HepG2 (cell line): Measurements from ENCODE around the gene KTN1. TPM values are rescaled to one million over a fixed set of nuclear protein-coding genes. Genes with fewer than 3 reads are reported as not detected.

Source experiments
- ADNP ChIP-seq: sonication (generic); formaldehyde crosslinking; IDR thresholded peaks from 2 replicates; pipeline ENCODE4 v1.4.0; 2020; ENCODE audit warnings: missing genetic modification reagents
- HIC2 ChIP-seq: sonication (generic); formaldehyde crosslinking; IDR thresholded peaks from 2 replicates; pipeline ENCODE4 v1.9.0; 2022; ENCODE audit warnings: low read depth, missing genetic modification reagents
- ISL2 ChIP-seq: sonication (generic); formaldehyde crosslinking; IDR thresholded peaks from 2 replicates; pipeline ENCODE4 v1.5.0; 2020; ENCODE audit warnings: missing genetic modification reagents
- MTERF4 ChIP-seq: sonication (generic); formaldehyde crosslinking; IDR thresholded peaks from 2 replicates; pipeline ENCODE4 v1.8.0; 2023; ENCODE audit warnings: mild to moderate bottlenecking, missing genetic modification reagents
- MTF2 ChIP-seq: sonication (generic); formaldehyde crosslinking; IDR thresholded peaks from 2 replicates; pipeline ENCODE4 v1.5.0; 2020; ENCODE audit warnings: missing genetic modification reagents, borderline replicate concordance
- MXD4 ChIP-seq: IDR thresholded peaks from 2 replicates; pipeline ENCODE4 v1.6.1; 2016; ENCODE audit warnings: mild to moderate bottlenecking, missing biosample characterization, missing genetic modification reagents
- PPARG ChIP-seq: conservative IDR thresholded peaks from 2 replicates; pipeline ENCODE4 v1.6.1; 2016; ENCODE audit warnings: missing biosample characterization, missing genetic modification reagents
- REPIN1 ChIP-seq: sonication (generic); formaldehyde crosslinking; IDR thresholded peaks from 2 replicates; pipeline ENCODE4 v1.8.0; 2022; ENCODE audit warnings: missing genetic modification reagents, low read depth, mild to moderate bottlenecking, borderline replicate concordance
- RFX5 ChIP-seq: IDR thresholded peaks from 2 replicates; pipeline ENCODE4 v1.6.1; 2011; ENCODE audit warnings: low read depth, low read length, improper control_type of control experiment
- SMARCC2 ChIP-seq: fragments of 450-650 bp; IDR thresholded peaks from 2 replicates; pipeline ENCODE4 v1.6.1; 2017; ENCODE audit warnings: antibody characterized with exemption, mild to moderate bottlenecking
- THRA ChIP-seq: sonication (generic); formaldehyde crosslinking; IDR thresholded peaks from 2 replicates; pipeline ENCODE4 v1.4.0; 2020; ENCODE audit warnings: missing genetic modification reagents, borderline replicate concordance
- YEATS4 ChIP-seq: sonication (generic); formaldehyde crosslinking; IDR thresholded peaks from 2 replicates; pipeline ENCODE4 v1.4.0; 2020; ENCODE audit warnings: missing genetic modification reagents, borderline replicate concordance
- ZFP36 ChIP-seq: fragments of 150-350 bp; IDR thresholded peaks from 2 replicates; pipeline ENCODE4 v1.6.1; 2018; ENCODE audit warnings: borderline replicate concordance, low read length, low read depth; ENCODE audit not compliant: partially characterized antibody
- ZIK1 ChIP-seq: sonication (generic); formaldehyde crosslinking; IDR thresholded peaks from 2 replicates; pipeline ENCODE4 v1.5.0; 2020; ENCODE audit warnings: mild to moderate bottlenecking, low read depth, missing genetic modification reagents, borderline replicate concordance
- ZKSCAN8 ChIP-seq: IDR thresholded peaks from 2 replicates; pipeline ENCODE4 v1.6.1; 2016; ENCODE audit warnings: borderline replicate concordance, missing genetic modification reagents, missing compliant biosample characterization
- ZNF12 ChIP-seq: sonication (generic); formaldehyde crosslinking; IDR thresholded peaks from 2 replicates; pipeline ENCODE4 v1.5.0; 2020; ENCODE audit warnings: missing genetic modification reagents
- ZNF138 ChIP-seq: sonication (generic); formaldehyde crosslinking; IDR thresholded peaks from 2 replicates; pipeline ENCODE4 v1.5.0; 2020; ENCODE audit warnings: mild to moderate bottlenecking, low read depth, missing genetic modification reagents
- ZNF296 ChIP-seq: sonication (generic); formaldehyde crosslinking; conservative IDR thresholded peaks from 2 replicates; pipeline ENCODE4 v1.5.0; 2020; ENCODE audit warnings: mild to moderate bottlenecking, missing genetic modification reagents
- ZNF329 ChIP-seq: sonication (generic); formaldehyde crosslinking; IDR thresholded peaks from 2 replicates; pipeline ENCODE4 v1.9.0; 2021; ENCODE audit warnings: low read depth, mild to moderate bottlenecking, missing genetic modification reagents
- ZNF446 ChIP-seq: sonication (generic); formaldehyde crosslinking; IDR thresholded peaks from 2 replicates; pipeline ENCODE4 v1.5.0; 2020; ENCODE audit warnings: mild to moderate bottlenecking, missing genetic modification reagents
- ZNF549 ChIP-seq: sonication (generic); formaldehyde crosslinking; IDR thresholded peaks from 2 replicates; pipeline ENCODE4 v1.5.0; 2020; ENCODE audit warnings: missing genetic modification reagents
- ZNF567 ChIP-seq: sonication (generic); formaldehyde crosslinking; IDR thresholded peaks from 2 replicates; pipeline ENCODE4 v1.8.1; 2023; ENCODE audit warnings: mild to moderate bottlenecking, missing genetic modification reagents, borderline replicate concordance
- ZNF576 ChIP-seq: sonication (generic); formaldehyde crosslinking; IDR thresholded peaks from 2 replicates; pipeline ENCODE4 v1.4.0; 2020; ENCODE audit warnings: mild to moderate bottlenecking, missing genetic modification reagents
- ZNF597 ChIP-seq: sonication (generic); formaldehyde crosslinking; IDR thresholded peaks from 2 replicates; pipeline ENCODE4 v1.5.0; 2020; ENCODE audit warnings: missing genetic modification reagents
- ZNF780A ChIP-seq: sonication (generic); formaldehyde crosslinking; IDR thresholded peaks from 2 replicates; pipeline ENCODE4 v1.8.0; 2022; ENCODE audit warnings: mild to moderate bottlenecking, missing genetic modification reagents, moderate library complexity
- ZNF792 ChIP-seq: IDR thresholded peaks from 2 replicates; pipeline ENCODE4 v1.6.1; 2016
- polyA plus RNA-seq, 8 experiments: library from polyadenylated mRNA; depleted of rRNA in 3 of 8; stranded (reverse) in 7 of 8; unstranded in 1 of 8; fragments of >200 nt; fragmentation: Illumina TruSeq in 4 of 8; extraction: Trizol in 4 of 8; gene quantifications; 2 replicates each; pipeline versions ENCODE4 v1.2.1 to v1.2.3, GENCODE V29; 2011 to 2016; ENCODE audit warnings: low read depth in 4 of 8, missing spikeins in 1 of 8, mixed read lengths in 1 of 8; ENCODE audit not compliant: insufficient read depth in 1 of 8
- total RNA-seq, 5 experiments: library from RNA; depleted of rRNA; stranded (reverse); fragments of >200 nt; fragmentation: Illumina TruSeq; extraction: Trizol; gene quantifications; 2 replicates each; pipeline ENCODE4 v1.2.3, GENCODE V29; 2016; ENCODE audit warnings: low read depth in 1 of 5

KTN1 gene
- total and polyA plus RNA-seq, 2 of the 13 experiments (the other 11 are each of a cell fraction or from before 2014, with no cell fraction given) = 60.6 to 169 TPM

GRCh38 chr14:55592436-55592835 lies 12.4 kb downstream of the KTN1 start (continued):
- TF ChIP-seq ADNP (CRISPR knock-in tag) (no peak), RFX5 (no peak), ZNF792 (CRISPR knock-in tag) (no peak), YEATS4 (no peak), PPARG (CRISPR knock-in tag) (no peak), THRA (CRISPR knock-in tag) (peak; percentile 75; the same call in 1 of the 2 replicates), ZNF597 (CRISPR knock-in tag) (no peak), ZIK1 (CRISPR knock-in tag) (no peak), REPIN1 (CRISPR knock-in tag) (no peak), HIC2 (CRISPR knock-in tag) (no peak), ZNF567 (CRISPR knock-in tag) (no peak), ZNF780A (CRISPR knock-in tag) (no peak), MXD4 (CRISPR knock-in tag) (no peak), ZFP36 (no peak), MTF2 (CRISPR knock-in tag) (no peak), ZNF576 (CRISPR knock-in tag) (no peak), SMARCC2 (0 out of 2 replicates have a peak, but pooled peaks have one; percentile 12), ZNF138 (CRISPR knock-in tag) (no peak), ZNF329 (no peak), ZNF12 (CRISPR knock-in tag) (0 out of 2 replicates have a peak, but pooled peaks have one; percentile 27), ISL2 (CRISPR knock-in tag) (peak; percentile 38; the same call in 1 of the 2 replicates), ZNF296 (CRISPR knock-in tag) (no peak), ZKSCAN8 (CRISPR knock-in tag) (0 out of 2 replicates have a peak, but pooled peaks have one; percentile 38), ZNF549 (CRISPR knock-in tag) (no peak), ZNF446 (no peak), MTERF4 (CRISPR knock-in tag) (no peak)
